ENCODE results near the gene BRWD1.

GRCh38 chr21:39148975-39149374 is 164.5 kb downstream of the BRWD1 start:
- no peak for TF ChIP-seq CTCF (IDR thresholded peaks at IDR 0.05; ENCODE audit: low read depth, low read length, poor library complexity, severe bottlenecking)
- TF ChIP-seq EZH2phosphoT487 (IDR thresholded peaks at IDR 0.05; ENCODE audit: borderline replicate concordance, low read length), result no peak
